Head of caudate nucleus (tissue), 42 donors: ENCODE measurements around the gene LCN10.
"Not testable (repeated sequence)": the region's sequence is repeated elsewhere in the genome, so short reads cannot be mapped to it uniquely, and the experiment has no call there.

Experiments used
- DNase-seq, 42 donors: peaks; one replicate each; pipeline versions ENCODE4 v3.0.0 to v3.0.0-alpha.2; 2020 to 2021; ENCODE audit warnings: mixed read lengths in 7 of 42
- intact Hi-C: fragments of 100-400 bp; cut with DNase I; formaldehyde crosslinking; loops from one replicate; pipeline ENCODE4 v1.15.0; 2022

LCN10 gene

DNA sequence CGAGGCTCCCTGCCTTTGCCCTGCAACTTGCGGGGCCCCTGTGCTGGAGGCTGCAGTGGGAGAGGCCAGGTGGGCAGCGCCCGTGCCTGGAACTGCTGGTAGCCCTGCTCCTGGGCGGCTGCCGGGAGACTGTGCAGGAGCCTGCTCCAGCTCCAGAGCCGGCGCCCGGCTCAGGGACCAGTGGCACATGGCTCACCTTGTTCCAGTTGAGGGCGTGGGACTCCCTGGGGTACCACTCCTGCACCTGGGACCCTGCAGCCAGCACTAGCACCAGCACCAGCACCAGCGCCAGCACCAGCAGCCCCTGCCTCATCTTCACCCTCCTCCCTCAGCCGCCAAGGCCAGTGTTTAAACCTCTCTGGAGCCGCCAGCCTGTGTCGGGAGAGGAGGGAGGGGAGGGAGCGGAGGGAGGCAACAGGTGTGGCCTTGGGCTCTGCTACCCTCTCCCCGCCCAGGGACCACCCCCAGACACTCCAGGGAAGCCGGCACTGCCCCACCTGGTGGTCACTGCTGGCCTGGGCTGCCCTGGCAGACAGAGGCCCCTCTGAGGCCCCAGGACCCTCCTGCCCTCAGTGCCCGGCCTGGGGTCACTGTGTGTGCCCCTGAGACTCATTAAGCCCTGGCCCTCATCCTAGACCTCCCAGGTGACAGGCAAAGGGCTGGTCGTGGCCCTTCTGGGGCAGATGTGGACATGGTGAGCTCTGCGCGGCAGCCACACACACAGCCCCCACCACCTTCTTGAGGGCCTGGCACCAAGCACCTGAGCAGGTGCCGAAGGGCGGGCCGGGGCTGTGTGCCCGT is at the start of gene LCN10:
Gene LCN10, minus strand, starts transcription at position 350 of the 801 bp plus-strand sequence. Its CDS starts 37 bp downstream, at position 313.
- intact Hi-C loops = no loop called here
- no peak for DNase-seq

DNA sequence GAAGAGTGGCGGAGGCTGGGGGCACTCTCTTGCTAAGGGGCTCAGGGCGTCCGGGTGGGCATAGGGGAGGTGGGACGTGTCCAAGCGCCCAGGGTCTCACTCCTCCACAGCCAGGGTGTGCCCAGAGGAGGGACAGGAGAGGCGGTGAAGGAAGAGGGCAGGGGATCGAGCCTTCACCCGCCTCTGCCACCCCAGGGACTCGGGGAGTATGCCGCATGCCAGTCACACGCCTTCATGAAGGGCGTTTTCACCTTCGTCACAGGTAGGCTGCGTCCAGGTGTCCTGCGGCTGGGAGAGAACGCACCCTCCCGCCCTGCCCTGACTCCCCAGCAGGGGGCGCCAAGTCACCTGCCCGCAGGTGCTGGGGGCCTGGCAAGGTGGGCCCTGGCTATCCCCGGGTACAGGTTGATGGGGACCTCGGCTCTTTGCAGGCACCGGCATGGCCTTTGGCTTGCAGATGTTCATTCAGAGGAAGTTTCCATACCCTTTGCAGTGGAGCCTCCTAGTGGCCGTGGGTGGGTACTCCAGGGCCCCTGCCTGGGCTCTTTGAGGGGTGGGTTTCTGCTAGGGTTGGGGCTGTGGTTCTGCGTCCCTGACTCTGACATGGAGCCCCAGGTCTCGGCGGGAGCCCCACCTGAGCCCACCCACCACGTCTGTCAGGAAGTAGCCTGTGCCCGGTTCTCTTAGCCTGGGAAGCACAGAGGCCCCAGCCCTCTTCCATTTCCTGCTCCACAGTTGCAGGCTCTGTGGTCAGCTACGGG is 49.0 kb upstream of the LCN10 start:
- peak in 33 of 42 donors; percentile 24 to 74 (median 45) for DNase-seq
- intact Hi-C loops = loop anchor here (5.0 kb wide), 1 partner anchor 161 kb away; the partner anchor contains the start of gene LCN12

DNA sequence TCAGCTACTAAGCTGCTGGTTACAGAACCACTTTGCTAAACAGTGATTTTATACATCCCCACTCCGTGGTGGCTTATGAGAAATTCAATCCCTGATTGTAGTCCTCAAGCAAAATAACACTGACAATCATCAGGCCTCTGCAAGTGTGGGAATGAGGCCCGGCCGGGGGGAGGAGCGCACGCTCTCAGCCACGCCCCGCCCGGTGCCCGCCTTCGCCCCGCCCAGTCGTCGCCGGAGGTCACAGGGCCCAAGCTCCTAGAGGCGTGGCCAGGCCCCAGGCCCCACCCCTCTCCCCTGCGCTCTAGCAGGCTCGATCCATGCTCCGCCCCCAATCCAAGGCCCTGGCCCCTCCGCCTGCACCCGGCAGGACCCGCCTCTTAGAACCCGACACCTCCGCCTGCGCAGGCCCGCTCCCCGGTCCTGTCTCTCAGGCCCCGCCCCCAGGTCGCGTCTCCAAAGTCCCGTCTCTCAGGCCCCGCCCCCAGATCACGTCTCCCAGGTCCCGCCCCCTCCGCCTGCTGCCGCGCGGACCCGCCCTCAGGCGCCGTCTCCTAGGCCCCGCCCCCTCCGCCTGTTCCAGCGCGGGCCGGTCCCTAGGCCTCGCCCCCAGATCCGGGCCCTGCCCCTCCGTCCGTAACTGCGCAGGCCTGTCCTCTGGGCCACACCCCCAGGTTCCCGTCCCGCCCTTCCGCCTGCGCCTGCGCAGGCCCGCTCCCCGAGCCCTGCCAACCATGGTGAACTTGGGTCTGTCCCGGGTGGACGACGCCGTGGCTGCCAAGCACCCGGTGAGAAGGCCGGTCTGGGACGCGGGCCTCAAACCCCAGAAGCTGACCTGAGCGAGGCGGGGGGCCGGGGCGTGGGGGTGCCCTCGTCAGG is 48.1 kb upstream of the LCN10 start, which contains the start of gene TMEM141:
Gene TMEM141, plus strand, starts transcription at position 705 of the 876 bp plus-strand sequence. Its CDS starts 27 bp downstream, at position 732.
- DNase-seq = peak; percentile 99 to 100 (median 100)
- intact Hi-C loops = loop anchor here (5.0 kb wide), 1 partner anchor 161 kb away; the partner anchor contains the start of gene LCN12

DNA sequence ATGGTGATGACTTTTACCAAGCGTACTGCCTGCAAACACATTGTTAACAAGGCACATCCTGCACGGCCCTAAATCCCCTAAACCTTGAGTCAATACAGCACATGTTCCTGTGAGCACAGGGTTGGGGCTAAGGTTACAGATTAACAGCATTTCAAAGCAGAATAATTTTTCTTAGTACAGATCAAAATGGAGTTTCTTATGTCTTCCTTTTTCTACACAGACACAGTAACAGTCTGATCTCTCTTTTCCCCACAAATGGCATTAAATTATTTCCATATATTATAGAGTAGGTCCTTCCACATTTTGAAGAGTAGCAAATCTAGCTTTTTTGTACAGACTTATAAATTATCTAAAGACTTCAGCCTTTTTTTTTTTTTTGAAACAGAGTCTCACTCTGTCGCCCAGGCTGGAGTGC is 46.8 kb upstream of the LCN10 start:
- intact Hi-C loops = loop anchor here (5.0 to 10.0 kb wide), 2 partner anchors 248 to 285 kb away; partner anchors contain the start of genes SAPCD2 and UAP1L1
- DNase-seq = no peak

DNA sequence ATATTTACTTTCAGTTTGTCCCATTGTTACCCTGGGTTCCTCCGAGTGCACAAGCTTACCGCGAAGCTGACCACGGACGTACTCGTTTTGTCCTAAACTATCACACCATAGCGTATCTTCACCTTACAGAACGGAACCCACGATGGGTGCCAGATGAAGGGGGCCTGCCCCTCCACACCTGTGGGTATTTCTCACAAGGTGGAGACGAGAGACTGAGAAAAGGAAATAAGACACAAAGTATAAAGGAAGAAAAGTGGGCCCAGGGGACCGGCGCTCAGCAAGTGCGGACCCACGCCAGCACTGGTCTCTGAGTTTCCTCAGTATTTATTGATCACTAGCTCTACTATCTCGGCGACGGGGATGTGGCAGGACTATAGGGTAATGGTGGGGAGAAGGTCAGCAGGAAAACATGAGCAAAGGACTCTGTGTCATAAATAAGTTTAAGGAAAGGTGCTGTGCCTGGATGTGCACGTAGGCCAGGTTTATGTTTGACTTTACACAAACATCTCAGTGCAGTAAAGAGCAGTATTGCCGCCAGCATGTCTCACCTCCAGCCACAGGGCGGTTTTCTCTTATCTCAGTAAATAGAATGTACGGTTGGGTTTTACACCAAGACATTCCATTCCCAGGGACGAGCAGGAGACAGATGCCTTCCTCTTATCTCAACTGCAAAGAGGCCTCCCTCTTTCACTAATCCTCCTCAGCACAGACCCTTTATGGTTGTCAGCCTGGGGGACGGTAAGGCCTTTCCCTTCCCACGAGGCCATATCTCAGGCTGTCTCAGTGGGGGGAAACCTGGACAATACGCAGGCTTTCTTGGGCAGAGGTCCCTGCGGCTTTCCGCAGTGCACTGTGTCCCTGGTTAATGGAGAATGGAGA is 46.1 kb upstream of the LCN10 start:
- intact Hi-C loops = loop anchor here (5.0 to 10.0 kb wide), 2 partner anchors 248 to 286 kb away; partner anchors contain the start of genes SAPCD2 and UAP1L1
- DNase-seq = not testable (repeated sequence)

DNA sequence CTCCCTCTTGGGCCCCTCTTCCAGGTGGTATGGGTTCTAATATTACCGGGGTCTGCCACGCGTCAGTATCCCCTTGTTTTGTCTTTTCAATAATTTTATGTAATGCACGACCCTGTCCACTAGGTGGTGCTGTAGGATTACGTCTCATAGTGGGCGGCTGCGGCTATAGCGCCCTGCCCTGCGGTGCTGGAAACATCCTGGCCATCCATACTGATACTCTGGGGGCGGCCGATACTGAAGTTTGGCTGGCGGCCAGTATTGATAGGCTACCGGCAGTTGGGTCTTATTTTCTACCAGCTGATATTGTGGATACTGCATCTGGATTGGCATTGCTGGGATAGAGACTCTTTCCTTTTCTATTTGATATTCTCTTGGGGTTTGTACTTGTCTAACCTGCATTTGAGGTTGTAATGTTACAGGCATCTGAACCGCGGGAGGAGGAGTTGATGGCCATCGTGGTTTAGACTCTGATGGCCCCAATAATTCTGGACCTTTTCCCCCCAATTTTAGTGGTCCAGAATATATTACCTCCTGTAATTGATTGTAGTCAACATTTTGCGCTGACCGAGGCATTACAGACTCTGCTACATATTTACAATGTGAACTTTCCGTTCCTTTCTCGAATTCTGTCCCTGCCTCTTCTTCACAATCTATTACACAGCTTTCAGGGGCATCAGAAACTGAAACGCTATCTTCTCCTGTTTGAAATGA is 45.1 kb upstream of the LCN10 start:
- peak; percentile 45 to 90 (median 74) for DNase-seq
- intact Hi-C loops = loop anchor here (5.0 to 10.0 kb wide), 2 partner anchors 249 to 287 kb away; partner anchors contain the start of genes SAPCD2 and UAP1L1

DNA sequence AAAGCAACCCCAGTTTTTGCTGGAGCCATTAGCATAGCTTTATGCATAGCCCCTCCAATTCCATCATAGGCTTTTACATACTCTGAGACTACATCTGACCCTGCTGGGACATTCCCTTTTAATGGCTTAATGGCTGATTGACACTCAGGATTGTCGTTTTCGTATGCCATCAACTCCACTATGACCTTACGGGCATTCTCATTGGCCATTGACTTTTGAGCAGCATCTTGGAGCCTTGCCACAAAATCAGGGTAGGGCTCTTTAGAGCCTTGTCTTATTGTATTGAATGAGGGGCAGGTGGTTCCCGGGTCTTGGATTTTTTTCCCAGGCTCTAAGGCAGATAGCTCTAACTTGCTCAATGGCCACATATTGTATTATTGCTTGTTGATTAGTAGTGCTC is 44.2 kb upstream of the LCN10 start:
- intact Hi-C loops = loop anchor here (5.0 to 10.0 kb wide), 2 partner anchors 250 to 288 kb away; partner anchors contain the start of genes SAPCD2 and UAP1L1
- peak in 1 of 42 donors; percentile 15 for DNase-seq

DNA sequence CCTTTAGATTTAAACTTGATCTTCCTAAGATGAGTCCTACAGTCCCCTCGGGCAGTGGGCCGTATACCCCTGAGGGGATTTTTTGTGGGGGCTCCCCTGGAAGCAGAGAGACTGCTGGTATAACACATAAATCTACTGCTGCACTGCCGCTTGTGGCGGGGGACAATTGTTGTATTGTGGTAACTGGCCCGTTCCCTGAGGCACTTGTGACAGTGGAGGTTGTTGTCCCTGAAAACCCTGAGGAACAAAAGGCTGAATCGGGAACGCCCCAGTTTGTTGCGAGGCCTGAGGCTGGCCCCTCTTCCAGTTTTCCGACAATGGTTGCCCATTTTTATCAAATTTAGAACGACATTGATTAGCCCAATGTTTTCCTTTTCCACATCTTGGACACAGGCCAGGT is 43.7 kb upstream of the LCN10 start:
- intact Hi-C loops = loop anchor here (5.0 to 10.0 kb wide), 2 partner anchors 251 to 288 kb away; partner anchors contain the start of genes SAPCD2 and UAP1L1
- peak in 41 of 42 donors; percentile 29 to 85 (median 71) for DNase-seq

DNA sequence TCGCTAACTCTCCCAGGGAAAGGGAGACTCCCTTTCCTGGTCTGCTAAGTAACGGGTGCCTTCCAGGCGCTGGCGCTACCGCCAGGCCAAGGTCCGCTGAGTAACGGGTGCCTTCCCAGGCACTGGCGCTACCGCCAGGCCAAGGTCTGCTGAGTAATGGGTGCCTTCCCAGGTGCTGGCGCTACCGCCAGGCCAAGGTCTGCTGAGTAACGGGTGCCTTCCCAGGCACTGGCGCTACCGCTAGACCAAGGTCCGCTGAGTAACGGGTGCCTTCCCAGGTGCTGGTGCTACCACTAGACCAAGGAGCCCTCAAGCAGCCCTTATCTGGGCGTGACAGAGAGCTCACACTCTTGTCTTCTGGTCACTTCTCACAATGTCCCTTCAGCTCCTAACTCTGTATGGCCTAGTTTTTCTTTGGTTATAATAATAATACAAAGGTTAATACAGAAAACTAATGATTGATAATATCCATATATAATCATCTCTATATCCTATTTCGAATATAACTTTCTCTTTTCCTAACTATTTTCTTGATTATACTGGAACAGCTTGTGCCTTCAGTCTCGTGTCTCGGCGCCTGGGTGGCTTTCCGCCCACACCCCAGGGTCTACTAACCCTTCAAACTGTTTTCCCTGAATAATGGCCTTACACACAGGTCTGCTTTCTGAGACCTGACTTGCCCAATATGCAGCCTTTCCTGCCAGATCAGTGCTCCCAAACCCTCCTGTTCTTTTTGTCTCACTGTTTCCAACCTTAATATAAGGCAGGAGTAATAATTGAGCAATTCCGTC is 43.0 kb upstream of the LCN10 start:
- DNase-seq = not testable (repeated sequence)
- intact Hi-C loops = loop anchor here (5.0 to 10.0 kb wide), 2 partner anchors 252 to 289 kb away; partner anchors contain the start of genes SAPCD2 and UAP1L1

DNA sequence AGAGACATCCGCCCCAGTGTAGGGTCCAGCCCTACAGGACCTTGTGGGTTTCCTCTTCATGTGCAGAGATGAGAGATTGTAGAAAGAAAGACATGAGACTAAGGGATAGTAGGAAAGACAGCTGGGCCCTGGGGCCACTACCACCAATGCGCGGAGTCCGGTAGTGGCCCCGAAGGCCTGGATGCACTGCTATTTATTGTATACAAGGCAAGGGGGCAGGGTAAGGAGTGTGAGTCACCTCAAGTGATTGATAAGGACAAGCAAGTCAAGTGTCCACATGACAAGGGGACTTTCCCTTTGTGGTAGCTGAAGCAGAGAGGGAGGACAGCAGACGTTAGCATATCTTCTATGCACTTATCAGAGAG is 42.2 kb upstream of the LCN10 start:
- intact Hi-C loops = loop anchor here (5.0 to 10.0 kb wide), 2 partner anchors 252 to 290 kb away; partner anchors contain the start of genes SAPCD2 and UAP1L1
- no peak for DNase-seq

DNA sequence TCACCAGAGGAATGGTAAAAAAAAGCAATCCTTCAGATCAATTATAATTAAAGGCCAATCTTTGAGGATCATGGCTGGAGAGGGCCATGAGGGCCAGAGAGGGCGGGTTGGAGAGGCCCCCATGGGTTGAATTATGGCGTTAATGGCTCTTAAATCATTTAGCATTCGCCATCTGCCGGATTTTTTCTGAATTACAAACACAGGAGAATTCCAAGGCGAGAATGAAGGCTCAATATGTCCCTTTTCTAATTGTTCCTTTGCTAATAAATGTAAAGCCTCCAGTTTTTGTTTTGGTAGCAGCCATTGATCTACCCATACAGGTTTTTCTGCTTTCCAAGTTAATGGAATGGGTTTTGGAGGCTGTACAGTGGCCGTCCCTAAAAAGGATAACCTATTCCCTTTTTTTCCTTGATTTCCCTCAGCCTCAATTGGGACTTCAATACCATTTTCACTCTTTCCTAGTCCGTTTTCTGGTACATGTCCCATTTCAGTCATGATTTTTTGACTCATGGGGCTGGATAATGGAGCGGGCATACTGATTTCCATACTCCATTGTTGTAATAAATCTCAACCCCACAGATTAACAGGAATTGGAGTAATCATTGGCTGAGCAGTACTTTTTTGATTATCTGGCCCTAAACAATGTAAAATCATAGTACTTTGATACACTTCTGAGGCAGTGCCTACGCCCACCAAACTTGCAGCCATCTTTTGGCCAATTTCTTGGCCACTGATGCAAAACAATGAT is 41.7 kb upstream of the LCN10 start:
- intact Hi-C loops = loop anchor here (10.0 kb wide), 1 partner anchor 290 kb away; the partner anchor contains the start of genes SAPCD2 and UAP1L1
- peak in 15 of 42 donors; percentile 28 to 78 (median 47) for DNase-seq

DNA sequence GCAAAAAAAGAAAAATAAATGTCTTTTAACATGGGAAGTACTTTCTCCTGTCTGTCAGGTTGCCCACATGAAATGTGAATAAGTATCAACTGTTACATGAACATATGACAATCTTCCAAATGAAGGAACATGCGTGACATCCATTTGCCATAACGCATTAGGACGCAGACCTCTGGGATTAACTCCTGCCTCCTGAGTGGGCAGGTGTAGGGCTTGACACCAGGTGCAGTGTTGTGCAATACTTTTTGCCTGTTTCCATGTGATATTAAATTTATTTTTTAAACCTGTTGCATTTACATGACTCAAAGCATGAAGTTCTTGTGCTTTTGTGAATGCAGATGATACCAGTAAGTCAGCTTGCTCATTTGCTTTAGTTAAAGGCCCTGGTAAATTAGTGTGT is 39.7 kb upstream of the LCN10 start:
- intact Hi-C loops = loop anchor here (10.0 kb wide), 1 partner anchor 292 kb away; the partner anchor contains the start of genes SAPCD2 and UAP1L1
- no peak for DNase-seq

DNA sequence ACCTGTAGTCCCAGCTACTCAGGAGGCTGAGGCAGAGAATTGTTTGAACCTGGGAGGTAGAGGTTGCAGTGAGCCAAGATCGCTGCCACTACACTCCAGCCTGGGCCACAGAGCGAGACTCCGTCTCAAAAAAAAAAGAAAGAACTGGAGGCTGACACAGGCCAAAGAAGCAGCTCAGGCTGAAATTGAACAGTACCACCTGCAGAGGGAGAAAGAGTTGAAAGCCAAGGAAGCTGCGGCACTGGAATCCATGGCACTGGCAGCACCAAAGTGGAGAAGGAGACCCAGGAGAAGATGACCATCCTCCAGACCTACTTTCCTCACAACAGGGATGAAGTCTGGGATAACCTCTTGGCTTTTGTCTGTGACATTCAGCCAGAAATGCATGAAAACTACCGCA is 37.1 kb upstream of the LCN10 start:
- intact Hi-C loops = loop anchor here (10.0 kb wide), 1 partner anchor 295 kb away; the partner anchor contains the start of genes SAPCD2 and UAP1L1
- no peak for DNase-seq

DNA sequence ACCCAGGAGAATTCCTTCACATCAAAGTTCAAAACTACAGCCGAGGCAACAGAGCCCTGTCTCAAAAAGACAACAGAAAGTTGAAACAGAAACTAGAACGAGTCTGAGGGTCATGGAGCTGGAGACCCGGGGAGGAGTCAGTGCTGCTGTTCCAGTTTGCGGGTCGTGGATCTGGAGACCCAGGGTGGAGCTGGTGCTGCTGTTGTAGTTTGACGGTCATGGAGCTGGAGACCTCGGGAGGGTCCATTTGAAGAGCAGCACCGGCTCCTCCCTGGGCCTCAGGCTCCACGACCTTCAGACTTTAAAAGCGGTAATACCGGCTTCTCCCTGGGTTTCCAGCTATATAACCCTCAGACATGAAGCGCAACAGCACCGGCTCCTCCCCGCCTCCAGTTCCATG is 34.6 kb upstream of the LCN10 start:
- intact Hi-C loops = no loop called here
- no peak for DNase-seq

DNA sequence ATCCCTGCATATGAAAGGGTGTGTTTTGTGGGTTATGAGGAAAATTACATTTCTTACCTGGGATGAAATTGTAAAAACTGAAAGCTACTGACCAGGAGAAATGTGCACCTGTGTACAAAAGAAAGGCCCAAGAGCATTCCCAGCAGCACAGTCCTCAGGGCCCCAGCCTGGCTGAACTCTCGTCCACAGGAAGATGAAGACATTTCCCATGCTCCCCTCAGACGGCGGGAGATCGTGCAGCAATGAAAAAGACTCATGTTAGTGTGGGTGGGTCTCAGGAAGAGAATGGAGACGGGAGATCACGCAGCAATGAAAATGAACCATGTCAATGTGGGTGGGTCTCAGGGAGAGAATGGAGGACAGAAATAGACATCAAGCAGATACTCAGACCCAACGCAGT is 34.2 kb upstream of the LCN10 start:
- DNase-seq = no peak
- intact Hi-C loops = no loop called here
